ENCODE measurements around the gene ARHGEF16. TPM values are rescaled to one million over a fixed set of nuclear protein-coding genes. Genes with fewer than 3 reads are reported as not detected.

The ARHGEF16 gene
- total RNA-seq, 2 experiments from 2014 or later = 0.11 to 0.22 TPM

- Histone ChIP-seq H3K4me1 (ENCODE audit: insufficient read depth, low read length) (no peaks in the 10 kb centered on the region), H3K4me3 (ENCODE audit: low read length) (no peak overlapping the region), H3K27ac (ENCODE audit: low read depth in 1 of 2, low read length in 2 of 2) (no peak overlapping the region), H3K9me3 (ENCODE audit: control insufficient read depth in 1 of 2, insufficient read depth in 1 of 2, low read length in 2 of 2) (peaks cover 0 to 7% of the 10 kb centered on the region in 2 experiments), H3K36me3 (ENCODE audit: insufficient read depth, low read length) (peaks cover 2% of the 10 kb centered on the region), H3K27me3 (ENCODE audit: control insufficient read depth in 1 of 2, insufficient read depth in 2 of 2, low read length in 2 of 2) (no peaks in the 10 kb centered on the region)
- Mint-ChIP-seq H3K27ac (no peak overlapping the region), H3K27me3 (no peaks in the 10 kb centered on the region), H3K9me3 (no peaks in the 10 kb centered on the region), H3K4me1 (ENCODE audit: low read depth) (no peaks in the 10 kb centered on the region), H3K36me3 (ENCODE audit: low read depth) (peaks cover 5% of the 10 kb centered on the region), H3K4me3 (no peak overlapping the region)
- no peak for TF ChIP-seq CTCF (IDR thresholded peaks at IDR 0.05)
- DNase-seq (no peak), ATAC-seq (ENCODE audit: poor library complexity) (no peak)
- POLR2A ChIA-PET = interaction anchor here (1.4 kb wide), 1 partner anchor 11 kb away, joined by 4 read pairs; no protein-coding TSS in a partner anchor
- intact Hi-C loops (cut with DNase I, micrococcal nuclease) = no loop called here
- CTCF ChIA-PET = interaction anchor here (0.6 to 0.9 kb wide), 2 partner anchors 100 to 103 kb away, joined by 3 to 5 read pairs; no protein-coding TSS in a partner anchor
These were observed 64.3 kb downstream of the ARHGEF16 start for GRCh38 chr1:3518756-3519155.

GRCh38 chr1:3519301-3519885 lies 64.9 kb downstream of the ARHGEF16 start:
- H3K4me3 ChIP-seq (ENCODE audit: low read length) = no peak overlapping the region
- no peaks in the 10 kb centered on the region for H3K4me1 ChIP-seq (ENCODE audit: insufficient read depth, low read length)
- H3K27ac ChIP-seq (ENCODE audit: low read depth in 1 of 2, low read length in 2 of 2) = no peak overlapping the region
- H3K9me3 Mint-ChIP-seq = no peaks in the 10 kb centered on the region
- no peak for TF ChIP-seq CTCF (IDR thresholded peaks at IDR 0.05)
- DNase-seq = no peak
- peaks cover under 1% of the 10 kb centered on the region for H3K4me1 Mint-ChIP-seq (ENCODE audit: low read depth)
- intact Hi-C loops (cut with DNase I, micrococcal nuclease) = no loop called here
- CTCF ChIA-PET = no interaction called here
- peaks cover 2% of the 10 kb centered on the region for H3K36me3 ChIP-seq (ENCODE audit: insufficient read depth, low read length)
- no peak overlapping the region for H3K27ac Mint-ChIP-seq
- POLR2A ChIA-PET = interaction anchor here (1.4 kb wide), 1 partner anchor 11 kb away, joined by 4 read pairs; no protein-coding TSS in a partner anchor
- ATAC-seq (ENCODE audit: poor library complexity) = no peak
- no peaks in the 10 kb centered on the region for H3K27me3 Mint-ChIP-seq
- H3K36me3 Mint-ChIP-seq (ENCODE audit: low read depth) = peaks cover 5% of the 10 kb centered on the region
- peaks cover 0 to 7% of the 10 kb centered on the region in 2 experiments for H3K9me3 ChIP-seq (ENCODE audit: control insufficient read depth in 1 of 2, insufficient read depth in 1 of 2, low read length in 2 of 2)
- no peak overlapping the region for H3K4me3 Mint-ChIP-seq
- H3K27me3 ChIP-seq (ENCODE audit: control insufficient read depth in 1 of 2, insufficient read depth in 2 of 2, low read length in 2 of 2) = no peaks in the 10 kb centered on the region

- peaks cover 0 to 7% of the 10 kb centered on the region in 2 experiments for H3K9me3 ChIP-seq (ENCODE audit: control insufficient read depth in 1 of 2, insufficient read depth in 1 of 2, low read length in 2 of 2)
- peaks cover 2% of the 10 kb centered on the region for H3K36me3 ChIP-seq (ENCODE audit: insufficient read depth, low read length)
- no peak overlapping the region for H3K4me3 Mint-ChIP-seq
- no peak overlapping the region for H3K27ac Mint-ChIP-seq
- no peaks in the 10 kb centered on the region for H3K27me3 Mint-ChIP-seq
- H3K4me1 Mint-ChIP-seq (ENCODE audit: low read depth) = peaks cover 5% of the 10 kb centered on the region
- no peak overlapping the region for H3K4me3 ChIP-seq (ENCODE audit: low read length)
- H3K27me3 ChIP-seq (ENCODE audit: control insufficient read depth in 1 of 2, insufficient read depth in 2 of 2, low read length in 2 of 2) = no peaks in the 10 kb centered on the region
- peaks cover 5% of the 10 kb centered on the region for H3K36me3 Mint-ChIP-seq (ENCODE audit: low read depth)
- H3K27ac ChIP-seq (ENCODE audit: low read depth in 1 of 2, low read length in 2 of 2) = no peak overlapping the region
- ATAC-seq (ENCODE audit: poor library complexity) = no peak
- CTCF ChIA-PET = no interaction called here
- no peaks in the 10 kb centered on the region for H3K9me3 Mint-ChIP-seq
- no peak for TF ChIP-seq CTCF (IDR thresholded peaks at IDR 0.05)
- DNase-seq = no peak
- intact Hi-C loops (cut with DNase I, micrococcal nuclease) = no loop called here
- H3K4me1 ChIP-seq (ENCODE audit: insufficient read depth, low read length) = no peaks in the 10 kb centered on the region
- POLR2A ChIA-PET = no interaction called here
These were observed 66.2 kb downstream of the ARHGEF16 start for GRCh38 chr1:3520419-3521378.

All from CD4-positive, alpha-beta T cell (primary cell).